ENCODE data around the gene TEPSIN. TPM values are rescaled to one million over a fixed set of nuclear protein-coding genes. Genes with fewer than 3 reads are reported as not detected.

The TEPSIN gene
- total RNA-seq, 1 experiment from 2014 or later = 38.8 TPM

- Mint-ChIP-seq H3K4me1 (no peaks in the 10 kb centered on the region), H3K36me3 (ENCODE audit: insufficient read depth in 1 of 3, low read depth in 3 of 3) (peaks cover 0 to 10% (median 6%) of the 10 kb centered on the region in 3 experiments; a peak in 5 of 7 replicates), H3K9me3 (no peaks in the 10 kb centered on the region), H3K27ac (no peak overlapping the region), H3K27me3 (ENCODE audit: low read depth) (no peaks in the 10 kb centered on the region), H3K4me3 (no peak overlapping the region)
- Histone ChIP-seq H4K20me1 (ENCODE audit: control insufficient read depth, insufficient read depth, insufficient read length) (no peaks in the 10 kb centered on the region), H3K27ac (ENCODE audit: insufficient read length, low read depth, low read length) (no peak overlapping the region), H3K4ac (ENCODE audit: low read depth, low read length) (no peak overlapping the region), H3K9ac (ENCODE audit: extremely low read depth, insufficient read length, low read length) (no peak overlapping the region), H2BK120ac (ENCODE audit: low read depth, low read length, poor library complexity, severe bottlenecking) (no peak overlapping the region), H2AFZ (ENCODE audit: low read length) (no peak overlapping the region), H2BK12ac (ENCODE audit: insufficient read length, low read depth, low read length) (no peak overlapping the region), H3K23ac (ENCODE audit: insufficient read length, low read depth, low read length) (no peak overlapping the region), H4K91ac (ENCODE audit: insufficient read length, low read depth, low read length) (no peak overlapping the region), H4K5ac (ENCODE audit: insufficient read length, low read depth, low read length) (no peak overlapping the region), H3K9me3 (ENCODE audit: control insufficient read depth, low read depth, low read length) (no peaks in the 10 kb centered on the region), H3T11ph (ENCODE audit: low read length) (no peak overlapping the region), H2AK5ac (ENCODE audit: insufficient read length, low read length) (no peak overlapping the region), H3K23me2 (ENCODE audit: insufficient read length, low read depth, low read length, poor library complexity, severe bottlenecking) (no peaks in the 10 kb centered on the region), H3K79me2 (ENCODE audit: insufficient read depth, low read length) (no peaks in the 10 kb centered on the region), H3K4me1 (ENCODE audit: insufficient read depth, low read length) (no peaks in the 10 kb centered on the region), H3K79me1 (ENCODE audit: insufficient read depth, low read depth, low read length, poor library complexity, severe bottlenecking) (no peaks in the 10 kb centered on the region), H2BK5ac (ENCODE audit: insufficient read length, low read length) (no peak overlapping the region), H3K27me3 (ENCODE audit: insufficient read depth, low read length) (no peaks in the 10 kb centered on the region), H2BK20ac (ENCODE audit: low read depth, low read length, poor library complexity, severe bottlenecking) (no peak overlapping the region), H3K18ac (ENCODE audit: insufficient read length, low read depth, low read length) (no peak overlapping the region), H2BK15ac (ENCODE audit: low read depth, low read length) (no peak overlapping the region), H3K56ac (ENCODE audit: insufficient read length, low read depth, low read length) (no peak overlapping the region), H3K14ac (ENCODE audit: insufficient read depth, low read length) (no peak overlapping the region), H3K4me2 (ENCODE audit: insufficient read depth, insufficient read length, low read length) (no peak overlapping the region), H4K8ac (replicated peaks; ENCODE audit: insufficient read length, low read depth, low read length) (no peak overlapping the region)
- no peak for TF ChIP-seq CTCF (conservative IDR thresholded peaks at IDR 0.05)
- no CpG with 5 or more reads among the region's 20 CpGs for WGBS (ENCODE audit: extremely low coverage, insufficient read length, low lambda C conversion rate)
- no peak for DNase-seq
These were observed 47.7 kb downstream of the TEPSIN start for GRCh38 chr17:81191116-81191515.
